Activated B cell treated with CpG ODN at 0.5 μM for 24 hours (primary cell): Measurements from ENCODE around the gene LMNB1. TPM values are rescaled to one million over a fixed set of nuclear protein-coding genes. Genes with fewer than 3 reads are reported as not detected.

ENCODE experiments used
- ATAC-seq: fragments of 200-7000 bp; cut with Tn5 transposase; one replicate; pipeline ENCODE4 v1.10.0; 2021; ENCODE audit warnings: low read depth, mild to moderate bottlenecking, moderate library complexity
- CTCF ChIA-PET: fragments of 350-600 bp; sonication (Branson Sonifier 250); formaldehyde crosslinking; loops from one replicate; lab custom pipeline; 2021; ENCODE audit warnings: antibody characterized with exemption; lab: Charles Lee
- POLR2A ChIA-PET: fragments of 350-600 bp; sonication (Branson Sonifier 250); formaldehyde crosslinking; loops from one replicate; lab custom pipeline; 2021; ENCODE audit warnings: antibody characterized with exemption; lab: Charles Lee
- DNase-seq: peaks from one replicate; pipeline ENCODE4 v3.0.0; 2022
- H3K27ac Mint-ChIP-seq: one replicate; pipeline ENCODE4 v1.8.0; 2020; ENCODE audit warnings: mixed read lengths
- H3K27me3 Mint-ChIP-seq: one replicate; pipeline ENCODE4 v1.8.0; 2021; ENCODE audit warnings: mixed read lengths
- H3K36me3 Mint-ChIP-seq: one replicate; pipeline ENCODE4 v1.8.0; 2021; ENCODE audit warnings: low read depth, mixed read lengths
- H3K4me1 Mint-ChIP-seq: one replicate; pipeline ENCODE4 v1.8.0; 2021; ENCODE audit warnings: mixed read lengths
- H3K4me3 Mint-ChIP-seq: one replicate; pipeline ENCODE4 v1.8.0; 2020; ENCODE audit warnings: mild to moderate bottlenecking, mixed read lengths
- H3K9me3 Mint-ChIP-seq: one replicate; pipeline ENCODE4 v1.8.0; 2020; ENCODE audit warnings: mixed read lengths
- intact Hi-C: fragments of 100-400 bp; cut with micrococcal nuclease; formaldehyde crosslinking; loops from one replicate; pipeline ENCODE4 v1.15.1; 2024
- total RNA-seq: library from RNA; stranded (reverse); gene quantifications from 2 replicates; pipeline ENCODE4 v1.2.3, GENCODE V29; 2022
- TF ChIP-seq, protein P1 (sequence below): fragments of 200-600 bp; IDR thresholded peaks from one replicate; pipeline ENCODE4 v1.8.0; 2022; ENCODE audit warnings: antibody characterized with exemption, mild to moderate bottlenecking

The LMNB1 gene
- total RNA-seq, 1 donor from 2014 or later = 34.7 TPM

DNA sequence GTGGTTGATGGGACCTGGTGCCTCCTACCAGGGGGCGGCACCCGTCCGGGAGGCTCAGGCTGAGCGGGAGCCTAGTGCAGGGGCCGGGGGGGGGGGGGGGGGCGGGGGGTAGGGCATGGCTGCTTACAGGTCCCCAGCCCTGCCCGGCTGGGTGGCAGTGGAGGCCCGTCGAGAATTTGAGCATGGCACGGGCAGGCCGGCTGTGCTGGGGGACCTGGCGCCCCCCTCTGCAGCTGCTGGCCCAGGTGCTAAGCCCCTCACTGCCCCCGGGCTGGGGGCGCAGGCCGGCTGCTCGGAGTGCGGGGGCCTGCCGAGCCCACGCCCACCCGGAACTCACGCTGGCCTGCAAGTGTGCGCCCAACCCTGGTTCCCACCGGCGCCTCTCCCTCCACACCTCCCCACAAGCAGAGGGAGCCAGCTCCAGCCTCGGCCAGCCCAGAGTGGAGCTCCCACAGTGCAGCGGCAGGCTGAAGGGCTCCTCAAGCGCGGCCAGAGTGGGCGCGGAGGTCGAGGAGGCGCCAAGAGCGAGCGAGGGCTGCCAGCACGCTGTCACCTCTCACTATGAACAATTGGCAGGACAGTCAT, 77.7 kb downstream of the LMNB1 start:
- Mint-ChIP-seq H3K27me3 (no peaks in the 10 kb centered on the region), H3K4me1 (peaks cover 28% of the 10 kb centered on the region), H3K9me3 (no peaks in the 10 kb centered on the region), H3K36me3 (no peaks in the 10 kb centered on the region), H3K4me3 (no peak overlapping the region), H3K27ac (no peak overlapping the region)
- ChIA-PET CTCF (no interaction called here), POLR2A (no interaction called here)
- DNase-seq = no peak
- TF ChIP-seq, protein P1, sequence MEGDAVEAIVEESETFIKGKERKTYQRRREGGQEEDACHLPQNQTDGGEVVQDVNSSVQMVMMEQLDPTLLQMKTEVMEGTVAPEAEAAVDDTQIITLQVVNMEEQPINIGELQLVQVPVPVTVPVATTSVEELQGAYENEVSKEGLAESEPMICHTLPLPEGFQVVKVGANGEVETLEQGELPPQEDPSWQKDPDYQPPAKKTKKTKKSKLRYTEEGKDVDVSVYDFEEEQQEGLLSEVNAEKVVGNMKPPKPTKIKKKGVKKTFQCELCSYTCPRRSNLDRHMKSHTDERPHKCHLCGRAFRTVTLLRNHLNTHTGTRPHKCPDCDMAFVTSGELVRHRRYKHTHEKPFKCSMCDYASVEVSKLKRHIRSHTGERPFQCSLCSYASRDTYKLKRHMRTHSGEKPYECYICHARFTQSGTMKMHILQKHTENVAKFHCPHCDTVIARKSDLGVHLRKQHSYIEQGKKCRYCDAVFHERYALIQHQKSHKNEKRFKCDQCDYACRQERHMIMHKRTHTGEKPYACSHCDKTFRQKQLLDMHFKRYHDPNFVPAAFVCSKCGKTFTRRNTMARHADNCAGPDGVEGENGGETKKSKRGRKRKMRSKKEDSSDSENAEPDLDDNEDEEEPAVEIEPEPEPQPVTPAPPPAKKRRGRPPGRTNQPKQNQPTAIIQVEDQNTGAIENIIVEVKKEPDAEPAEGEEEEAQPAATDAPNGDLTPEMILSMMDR = no peak
- intact Hi-C loops = no loop called here
- no peak for ATAC-seq

DNA sequence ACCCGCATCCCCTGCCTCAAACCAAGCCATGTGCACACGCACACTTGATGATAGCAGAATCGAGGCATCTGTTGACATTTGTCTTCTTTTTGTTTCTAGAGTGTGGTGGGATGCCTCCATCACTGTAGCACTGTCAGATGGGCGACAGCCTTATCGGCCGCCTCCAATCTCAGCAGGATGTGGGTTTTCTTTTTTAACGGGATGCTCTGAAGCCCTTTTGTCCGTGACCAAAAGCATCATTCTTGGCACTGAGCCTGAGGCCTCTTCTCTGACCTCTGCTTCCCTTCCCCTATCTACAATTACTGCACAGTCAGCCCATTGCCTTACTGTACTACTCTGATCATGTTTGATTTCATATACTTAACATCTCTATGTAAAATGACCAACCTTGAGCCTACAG, 78.3 kb downstream of the LMNB1 start:
- ChIA-PET POLR2A (no interaction called here), CTCF (no interaction called here)
- Mint-ChIP-seq H3K36me3 (no peaks in the 10 kb centered on the region), H3K27ac (no peak overlapping the region), H3K27me3 (no peaks in the 10 kb centered on the region), H3K4me3 (no peak overlapping the region), H3K4me1 (peaks cover 28% of the 10 kb centered on the region), H3K9me3 (no peaks in the 10 kb centered on the region)
- DNase-seq (no peak), ATAC-seq (no peak)
- intact Hi-C loops = no loop called here
- TF ChIP-seq, protein P1 = no peak

DNA sequence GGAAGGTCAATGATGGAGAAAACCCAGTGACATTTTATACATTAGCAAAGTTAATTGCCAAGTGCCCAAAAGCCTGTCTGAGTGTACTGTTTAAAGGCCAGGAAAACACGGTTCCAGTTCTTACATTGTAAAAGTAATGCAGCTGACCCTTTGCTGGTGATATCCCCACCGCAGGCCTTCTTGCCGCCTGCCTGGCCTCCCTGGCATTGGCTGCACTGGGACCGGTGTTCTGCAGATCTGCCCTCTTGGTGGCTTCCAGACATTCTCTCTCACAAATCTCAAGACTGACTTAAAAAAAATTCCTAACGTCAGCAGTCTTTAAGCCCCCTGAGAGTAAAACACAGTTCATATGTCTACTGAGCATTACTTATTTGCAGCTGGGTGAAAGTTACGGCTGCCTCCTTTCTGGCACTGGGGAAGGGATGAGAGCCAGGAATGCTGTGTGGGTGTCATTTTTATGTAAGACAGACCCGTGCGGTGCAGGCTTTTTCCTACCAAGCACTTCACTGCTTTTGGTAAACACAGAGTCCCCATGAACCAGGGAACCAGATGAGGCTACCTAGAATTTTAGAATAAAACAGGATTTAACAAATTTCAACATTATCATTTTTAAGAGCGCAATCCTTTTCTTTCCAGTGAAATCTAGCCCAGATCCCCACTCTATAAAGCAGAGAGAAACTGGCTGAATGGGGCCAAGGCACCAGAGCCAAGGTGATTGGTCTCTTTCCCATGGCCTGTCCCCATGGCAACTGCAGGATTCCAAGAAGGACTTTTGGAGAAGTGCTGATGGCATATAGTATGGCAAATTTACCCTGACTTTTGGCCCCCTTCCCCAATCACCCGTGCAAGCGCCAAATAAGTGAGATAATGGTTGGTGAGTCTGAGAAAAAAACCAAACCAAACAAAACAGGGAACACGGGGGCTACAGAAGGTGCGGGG, 80.8 kb downstream of the LMNB1 start:
- Mint-ChIP-seq H3K27me3 (no peaks in the 10 kb centered on the region), H3K4me1 (peaks cover 11% of the 10 kb centered on the region), H3K36me3 (no peaks in the 10 kb centered on the region), H3K4me3 (no peak overlapping the region), H3K27ac (no peak overlapping the region), H3K9me3 (no peaks in the 10 kb centered on the region)
- TF ChIP-seq, protein P1 = no peak
- ATAC-seq (no peak), DNase-seq (no peak)
- ChIA-PET CTCF (no interaction called here), POLR2A (no interaction called here)
- intact Hi-C loops = no loop called here

DNA sequence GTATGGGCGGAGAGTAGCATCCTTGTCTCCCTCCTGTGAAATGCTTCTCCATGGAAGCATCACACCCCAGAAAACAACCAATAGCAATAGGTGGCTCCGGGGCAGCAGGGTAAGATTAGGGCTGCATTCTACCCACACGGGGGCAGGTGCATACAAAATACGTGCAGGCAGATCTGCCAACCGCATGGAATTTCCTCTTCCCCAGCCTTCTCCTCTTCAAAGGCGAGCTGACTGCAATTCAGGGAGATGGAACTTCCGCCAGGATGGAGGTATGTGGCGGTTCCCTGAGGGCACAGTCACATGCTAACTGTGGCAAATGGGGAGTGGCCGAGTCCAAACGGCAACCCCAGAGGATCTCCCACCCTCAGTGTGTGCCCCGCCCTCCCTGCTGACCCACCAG, 81.5 kb downstream of the LMNB1 start:
- no peak for DNase-seq
- Mint-ChIP-seq H3K27me3 (no peaks in the 10 kb centered on the region), H3K36me3 (no peaks in the 10 kb centered on the region), H3K4me1 (peaks cover 4% of the 10 kb centered on the region), H3K4me3 (no peak overlapping the region), H3K9me3 (no peaks in the 10 kb centered on the region), H3K27ac (no peak overlapping the region)
- TF ChIP-seq, protein P1 = no peak
- ATAC-seq = no peak
- CTCF ChIA-PET = no interaction called here
- intact Hi-C loops = no loop called here
- POLR2A ChIA-PET = no interaction called here

DNA sequence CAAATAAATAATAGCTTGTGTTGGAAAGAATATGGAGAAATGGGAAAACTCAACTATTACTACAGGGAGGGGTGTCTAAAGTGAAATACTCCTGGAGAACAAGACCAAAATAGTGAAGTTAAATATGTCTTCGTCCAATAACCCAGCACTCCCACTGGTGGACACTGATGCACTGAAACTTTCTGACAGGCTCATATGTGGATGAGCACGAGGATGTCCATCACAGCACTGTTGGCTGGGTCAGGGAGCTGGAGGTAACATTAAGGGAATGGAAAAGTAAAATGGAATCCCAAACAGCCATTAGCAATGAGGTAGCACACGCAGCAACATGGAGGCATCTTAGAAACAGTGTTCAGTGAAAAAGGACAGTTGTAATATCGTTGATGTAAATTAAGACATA, 86.5 kb downstream of the LMNB1 start:
- ChIA-PET POLR2A (no interaction called here), CTCF (interaction anchor here (1.2 to 1.6 kb wide), 2 partner anchors 54 to 450 kb away, joined by 3 to 4 read pairs; no protein-coding TSS in a partner anchor)
- ATAC-seq (no peak), DNase-seq (no peak)
- Mint-ChIP-seq H3K36me3 (no peaks in the 10 kb centered on the region), H3K27me3 (no peaks in the 10 kb centered on the region), H3K9me3 (no peaks in the 10 kb centered on the region), H3K4me3 (no peak overlapping the region), H3K4me1 (peaks cover under 1% of the 10 kb centered on the region), H3K27ac (no peak overlapping the region)
- TF ChIP-seq, protein P1 = no peak
- intact Hi-C loops = no loop called here
